ENCODE data around the gene WFDC1. TPM values are rescaled to one million over a fixed set of nuclear protein-coding genes. Genes with fewer than 3 reads are reported as not detected.

Gene WFDC1
- total and polyA plus RNA-seq, 10 of the 15 experiments (the other 5 are each of a cell fraction or from before 2014, with no cell fraction given), result not detected

GRCh38 chr16:84302111-84302954 is 7.7 kb downstream of the WFDC1 start:
- Histone ChIP-seq H3K4me3 (no peak overlapping the region), H3K9ac (ENCODE audit: control insufficient read depth, insufficient read depth, low read length) (no peak overlapping the region), H3K9me3 (replicated peaks; ENCODE audit: control insufficient read depth, insufficient read depth, low read length) (no peaks in the 10 kb centered on the region), H3K27me3 (replicated peaks in 1 of 2; ENCODE audit: control insufficient read depth in 2 of 2, insufficient read depth in 2 of 2, low read length in 1 of 2) (peaks cover 0 to 5% of the 10 kb centered on the region in 2 experiments; a peak in 3 of 4 replicates), H3K4me1 (ENCODE audit: control insufficient read depth, insufficient read depth, low read length) (no peaks in the 10 kb centered on the region), H3K36me3 (ENCODE audit: control insufficient read depth in 2 of 2, insufficient read depth in 2 of 2, low read length in 1 of 2) (no peaks in the 10 kb centered on the region), H3K27ac (ENCODE audit: control insufficient read depth, insufficient read depth) (no peak overlapping the region), H3K4me2 (ENCODE audit: control insufficient read depth, insufficient read depth) (no peak overlapping the region), H4K20me1 (ENCODE audit: control insufficient read depth, insufficient read depth) (no peaks in the 10 kb centered on the region), H3K79me2 (ENCODE audit: control insufficient read depth, insufficient read depth, low read length) (no peaks in the 10 kb centered on the region), H2AFZ (ENCODE audit: control insufficient read depth, low read depth, low read length) (no peak overlapping the region)
- ChIA-PET SMC1A (ENCODE audit: uncharacterized antibody, unreplicated experiment) (no interaction called here), RAD21 (ENCODE audit: unreplicated experiment) (no interaction called here), POLR2A (no interaction called here), CTCF (no interaction called here)
- FAIRE-seq (no peak), DNase-seq (ENCODE audit: low read depth, low spot score) (no peak), ATAC-seq (no peak)
- in situ Hi-C loops (cut with MboI) (no loop called here), intact Hi-C loops (cut with micrococcal nuclease; ENCODE audit: unreplicated experiment) (loop anchor here (10.0 kb wide), 1 partner anchor 348 kb away; the partner anchor contains the start of gene OSGIN1)
- BruUV-seq (replicated peaks), result no TSS peak
- 45% methylated on average over 28 of the region's 28 CpGs for WGBS (ENCODE audit: insufficient coverage, insufficient replicate concordance, low lambda C conversion rate, missing lambda C conversion rate)
- TF ChIP-seq NR2C1 (IDR thresholded peaks at IDR 0.05) (no peak), ZZZ3 (IDR thresholded peaks at IDR 0.05; ENCODE audit: control insufficient read depth, insufficient read length, low read depth) (no peak)

DNA sequence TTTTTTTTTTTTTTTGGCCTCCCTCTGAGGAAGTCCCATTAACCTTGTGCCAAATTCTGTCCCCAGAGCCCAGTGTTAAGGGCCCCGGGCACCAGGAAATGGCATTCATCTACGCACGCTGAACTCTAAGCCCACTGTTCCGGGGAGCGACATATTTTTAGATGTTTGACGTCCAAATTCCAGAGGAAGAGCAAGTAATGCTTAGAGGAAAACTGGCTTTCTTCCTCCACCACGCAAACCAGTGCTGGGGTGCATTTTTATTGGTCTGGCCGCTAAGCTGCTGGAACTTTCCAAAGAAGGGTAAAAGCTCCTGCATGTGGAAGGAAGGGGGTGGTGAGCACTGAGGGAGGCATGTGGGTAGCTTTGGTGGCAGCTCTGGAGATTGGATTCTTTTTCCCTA is 8.3 kb downstream of the WFDC1 start:
- WGBS (ENCODE audit: insufficient coverage, insufficient replicate concordance, low lambda C conversion rate, missing lambda C conversion rate), result 53% methylated on average over 8 of the region's 8 CpGs
- no peak overlapping the region for H3K27ac ChIP-seq (ENCODE audit: control insufficient read depth, insufficient read depth)

More for the DNA sequence above, 8.3 kb downstream of the WFDC1 start:
- in situ Hi-C loops (cut with MboI), result no loop called here
- ChIA-PET CTCF (no interaction called here), RAD21 (ENCODE audit: unreplicated experiment) (no interaction called here), SMC1A (ENCODE audit: uncharacterized antibody, unreplicated experiment) (no interaction called here), POLR2A (no interaction called here)
- intact Hi-C loops (cut with micrococcal nuclease; ENCODE audit: unreplicated experiment), result loop anchor here (10.0 kb wide), 1 partner anchor 348 kb away; the partner anchor contains the start of gene OSGIN1
- H2AFZ ChIP-seq (ENCODE audit: control insufficient read depth, low read depth, low read length), result no peak overlapping the region
- FAIRE-seq (no peak), ATAC-seq (no peak), DNase-seq (ENCODE audit: low read depth, low spot score) (no peak)
- H4K20me1 ChIP-seq (ENCODE audit: control insufficient read depth, insufficient read depth), result no peaks in the 10 kb centered on the region
- H3K27me3 ChIP-seq (replicated peaks in 1 of 2; ENCODE audit: control insufficient read depth in 2 of 2, insufficient read depth in 2 of 2, low read length in 1 of 2), result peaks cover 0 to 5% of the 10 kb centered on the region in 2 experiments; a peak in 3 of 4 replicates
- H3K4me3 ChIP-seq, result no peak overlapping the region
- H3K9me3 ChIP-seq (replicated peaks; ENCODE audit: control insufficient read depth, insufficient read depth, low read length), result no peaks in the 10 kb centered on the region
- H3K36me3 ChIP-seq (ENCODE audit: control insufficient read depth in 2 of 2, insufficient read depth in 2 of 2, low read length in 1 of 2), result no peaks in the 10 kb centered on the region
- no TSS peak for BruUV-seq (replicated peaks)
- TF ChIP-seq STAT1 (conservative IDR thresholded peaks at IDR 0.05), result no peak
- TF ChIP-seq IKZF1 (conservative IDR thresholded peaks at IDR 0.05), result no peak
- no peak for TF ChIP-seq ZNF207 (IDR thresholded peaks at IDR 0.05; ENCODE audit: borderline replicate concordance)
- no peak for TF ChIP-seq BCL11A (IDR thresholded peaks at IDR 0.05; ENCODE audit: low read depth, low read length)
- TF ChIP-seq JUNB (IDR thresholded peaks at IDR 0.05), result no peak
- no peak for TF ChIP-seq SMAD5 (IDR thresholded peaks at IDR 0.05; ENCODE audit: low read depth)
- H3K4me2 ChIP-seq (ENCODE audit: control insufficient read depth, insufficient read depth), result no peak overlapping the region
- no peaks in the 10 kb centered on the region for H3K4me1 ChIP-seq (ENCODE audit: control insufficient read depth, insufficient read depth, low read length)
- no peak overlapping the region for H3K9ac ChIP-seq (ENCODE audit: control insufficient read depth, insufficient read depth, low read length)
- H3K79me2 ChIP-seq (ENCODE audit: control insufficient read depth, insufficient read depth, low read length), result no peaks in the 10 kb centered on the region
